Endometrial microvascular endothelial cells (primary cell): ENCODE data around the gene MAPKAPK2. TPM values are rescaled to one million over a fixed set of nuclear protein-coding genes. Genes with fewer than 3 reads are reported as not detected.

ENCODE experiments used
- in situ Hi-C: cut with HindIII; loops from 2 replicates; pipeline ENCODE4 v1.10.0; 2017; ENCODE audit warnings: low sequenced_read_pairs, low pct_unique_long_range_greater_than_20kb; ENCODE audit errors: inconsistent ontology term
- total RNA-seq: library from RNA; depleted of rRNA; stranded (reverse); fragments of >200 nt; gene quantifications from one replicate; pipeline ENCODE4 v1.2.3, GENCODE V29; 2015; ENCODE audit errors: inconsistent ontology term

The MAPKAPK2 gene
- total RNA-seq, 1 donor from 2014 or later, result 52.9 TPM

GRCh38 chr1:206658264-206658980 is 26.3 kb upstream of the MAPKAPK2 start:
- in situ Hi-C loops, result no loop called here

GRCh38 chr1:206658981-206659273 is 25.8 kb upstream of the MAPKAPK2 start:
- in situ Hi-C loops, result no loop called here

GRCh38 chr1:206660136-206660535 is 24.6 kb upstream of the MAPKAPK2 start:
- in situ Hi-C loops, result no loop called here

- in situ Hi-C loops, result no loop called here
These were observed 23.4 kb upstream of the MAPKAPK2 start for GRCh38 chr1:206661161-206661820.

- in situ Hi-C loops, result no loop called here
These were observed 22.2 kb upstream of the MAPKAPK2 start for GRCh38 chr1:206662396-206663092.

GRCh38 chr1:206663362-206663761 is 21.3 kb upstream of the MAPKAPK2 start:
- in situ Hi-C loops, result no loop called here

- in situ Hi-C loops, result no loop called here
These were observed 20.7 kb upstream of the MAPKAPK2 start for GRCh38 chr1:206663832-206664652.

GRCh38 chr1:206664740-206665139 is 20.0 kb upstream of the MAPKAPK2 start:
- in situ Hi-C loops, result no loop called here

GRCh38 chr1:206666031-206666561 is 18.6 kb upstream of the MAPKAPK2 start:
- in situ Hi-C loops, result no loop called here

- in situ Hi-C loops, result no loop called here
These were observed 17.6 kb upstream of the MAPKAPK2 start for GRCh38 chr1:206666954-206667665.

- in situ Hi-C loops, result no loop called here
These were observed 16.4 kb upstream of the MAPKAPK2 start for GRCh38 chr1:206668351-206668750.

GRCh38 chr1:206668874-206669410 is 15.8 kb upstream of the MAPKAPK2 start:
- in situ Hi-C loops, result no loop called here

GRCh38 chr1:206672011-206672688 is 12.6 kb upstream of the MAPKAPK2 start:
- in situ Hi-C loops, result no loop called here

GRCh38 chr1:206672844-206673758 is 11.6 kb upstream of the MAPKAPK2 start:
- in situ Hi-C loops, result no loop called here

- in situ Hi-C loops, result no loop called here
These were observed 10.5 kb upstream of the MAPKAPK2 start for GRCh38 chr1:206674236-206674635.

GRCh38 chr1:206674745-206675175 is 9.9 kb upstream of the MAPKAPK2 start:
- in situ Hi-C loops, result no loop called here

GRCh38 chr1:206676499-206676898 is 8.2 kb upstream of the MAPKAPK2 start:
- in situ Hi-C loops, result no loop called here
